T-cell (primary cell): ENCODE results near the gene TFF2. TPM values are rescaled to one million over a fixed set of nuclear protein-coding genes. Genes with fewer than 3 reads are reported as not detected.

ENCODE experiments used
- ATAC-seq, 4 experiments: fragments of 200-7000 bp in 3 of 4; fragments of 150-1000 bp in 1 of 4; cut with Tn5 transposase; replicated peaks in 1 of 4; 1 replicate in 3 of 4; 2 replicates in 1 of 4; pipeline ENCODE4 v1.10.0; 2021; ENCODE audit warnings: moderate library complexity in 3 of 4, mild to moderate bottlenecking in 2 of 4, moderate number of reproducible peaks in 1 of 4
- CTCF ChIA-PET, 2 donors: fragments of 300-600 bp; sonication (Branson Sonifier 250); formaldehyde crosslinking; loops; one replicate each; lab custom pipeline; 2022; ENCODE audit warnings: antibody characterized with exemption in 2 of 2; lab: Charles Lee
- POLR2A ChIA-PET, 2 donors: fragments of 300-600 bp; sonication (Branson Sonifier 250); formaldehyde crosslinking; loops; one replicate each; lab custom pipeline; 2022; ENCODE audit warnings: antibody characterized with exemption in 2 of 2; lab: Charles Lee
- DNase-seq, 35 experiments: peaks; one replicate each; pipeline versions ENCODE4 v3.0.0 to v3.0.0-alpha.2; 2013 to 2023
- H3K27ac ChIP-seq: one replicate; pipeline ENCODE4 v1.5.1; 2013; ENCODE audit warnings: low read length
- H3K27me3 ChIP-seq, 2 experiments: replicated peaks in 1 of 2; 1 replicate in 1 of 2; 2 replicates in 1 of 2; pipeline versions ENCODE4 v1.6.1 to v1.7.0; 2013; ENCODE audit warnings: low read length in 1 of 2, mixed read lengths in 1 of 2; ENCODE audit not compliant: control insufficient read depth in 2 of 2, insufficient read depth in 2 of 2; ENCODE audit errors: extremely low read depth in 1 of 2
- H3K36me3 ChIP-seq, 2 donors: 1 replicate in 1 of 2; 2 replicates in 1 of 2; pipeline versions ENCODE4 v1.6.1 to v1.7.0; 2013; ENCODE audit warnings: low read length in 1 of 2; ENCODE audit not compliant: control insufficient read depth in 2 of 2, insufficient read depth in 1 of 2; ENCODE audit errors: extremely low read depth in 1 of 2
- H3K4me1 ChIP-seq, 2 experiments: 1 replicate in 1 of 2; 2 replicates in 1 of 2; pipeline versions ENCODE4 v1.6.1 to v1.7.0; 2013; ENCODE audit warnings: low read length in 2 of 2, mixed read lengths in 1 of 2; ENCODE audit not compliant: insufficient read depth in 2 of 2, control insufficient read depth in 1 of 2; ENCODE audit errors: extremely low read depth in 1 of 2
- H3K4me3 ChIP-seq, 2 donors: 1 replicate in 1 of 2; 2 replicates in 1 of 2; pipeline versions ENCODE4 v1.5.1 to v1.7.0; 2013; ENCODE audit warnings: mild to moderate bottlenecking in 2 of 2, low read length in 1 of 2, moderate library complexity in 1 of 2; ENCODE audit not compliant: control insufficient read depth in 1 of 2; ENCODE audit errors: extremely low read depth in 1 of 2
- H3K9me3 ChIP-seq: 2 replicates; pipeline ENCODE4 v1.7.0; 2013
- H3K27ac Mint-ChIP-seq, 2 donors: one replicate each; pipeline ENCODE4 v1.8.0; 2020 to 2021; ENCODE audit warnings: mild to moderate bottlenecking in 2 of 2, mixed read lengths in 2 of 2
- H3K27me3 Mint-ChIP-seq, 2 donors: one replicate each; pipeline ENCODE4 v1.8.0; 2021 to 2022; ENCODE audit warnings: mixed read lengths in 2 of 2
- H3K36me3 Mint-ChIP-seq: one replicate; pipeline ENCODE4 v1.8.0; 2021; ENCODE audit warnings: mixed read lengths
- H3K4me1 Mint-ChIP-seq, 3 donors: one replicate each; pipeline ENCODE4 v1.8.0; 2020 to 2022; ENCODE audit warnings: mixed read lengths in 3 of 3, mild to moderate bottlenecking in 1 of 3
- H3K4me3 Mint-ChIP-seq, 3 donors: one replicate each; pipeline ENCODE4 v1.8.0; 2020 to 2022; ENCODE audit warnings: mild to moderate bottlenecking in 3 of 3, mixed read lengths in 3 of 3, moderate library complexity in 3 of 3
- H3K9me3 Mint-ChIP-seq, 3 donors: one replicate each; pipeline ENCODE4 v1.8.0; 2020 to 2022; ENCODE audit warnings: mixed read lengths in 3 of 3
- WGBS: methylation state at CpG from one replicate; pipeline ENCODE4 v1.1.5; 2013; ENCODE audit warnings: missing lambda C conversion rate; ENCODE audit not compliant: insufficient coverage; 5-methylcytosine and 5-hydroxymethylcytosine counted together
- total RNA-seq, 35 experiments: library from RNA in 6 of 35; stranded (reverse) in 6 of 35; fragments of 120-200 nt in 1 of 35; gene quantifications; one replicate each; pipeline versions ENCODE4 v1.2.1 to v1.2.4 and lab custom pipeline; 2013 to 2026

Gene TFF2
- total RNA-seq, 5 donors from 2014 or later (not counting 1 experiment from before 2014, with no cell fraction given) = 0.38 TPM; not detected in 4

DNA sequence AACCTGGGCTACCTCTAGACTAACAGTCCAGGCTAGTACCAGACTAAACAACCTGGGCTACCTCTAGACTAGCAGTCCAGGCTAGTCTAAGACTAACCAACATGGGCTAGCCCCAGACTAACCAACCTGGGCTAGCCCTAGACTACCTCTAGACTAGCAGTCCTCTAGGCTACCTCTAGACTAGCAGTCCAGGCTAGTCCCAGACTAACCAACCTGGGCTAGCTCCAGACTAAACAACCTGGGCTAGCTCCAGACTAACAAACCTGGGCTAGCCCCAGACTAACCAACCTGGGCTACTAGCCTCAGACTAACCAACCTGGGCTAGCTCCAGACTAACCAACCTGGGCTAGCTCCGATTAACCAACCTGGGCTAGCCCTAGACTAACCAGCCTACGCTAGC lies 2.0 kb downstream of the TFF2 start:
- Mint-ChIP-seq H3K27me3 (peaks cover 0 to 4% of the 10 kb centered on the region in 2 donors), H3K36me3 (no peaks in the 10 kb centered on the region), H3K9me3 (no peaks in the 10 kb centered on the region), H3K4me3 (no peak overlapping the region), H3K27ac (no peak overlapping the region), H3K4me1 (no peaks in the 10 kb centered on the region)
- H3K36me3 ChIP-seq = no peaks in the 10 kb centered on the region
- WGBS = 84% methylated on average over 2 of the region's 2 CpGs
- H3K9me3 ChIP-seq = no peaks in the 10 kb centered on the region
- H3K27me3 ChIP-seq = peaks cover 0 to 18% of the 10 kb centered on the region in 2 experiments
- DNase-seq (no peak), ATAC-seq (no peak)
- H3K27ac ChIP-seq = no peak overlapping the region
- ChIA-PET CTCF (interaction anchor here in 1 of 2 donors (0.5 kb wide), 1 partner anchor 1125 kb away, joined by 3 read pairs; no protein-coding TSS in a partner anchor), POLR2A (no interaction called here)
- no peaks in the 10 kb centered on the region for H3K4me1 ChIP-seq
- H3K4me3 ChIP-seq = no peak overlapping the region

DNA sequence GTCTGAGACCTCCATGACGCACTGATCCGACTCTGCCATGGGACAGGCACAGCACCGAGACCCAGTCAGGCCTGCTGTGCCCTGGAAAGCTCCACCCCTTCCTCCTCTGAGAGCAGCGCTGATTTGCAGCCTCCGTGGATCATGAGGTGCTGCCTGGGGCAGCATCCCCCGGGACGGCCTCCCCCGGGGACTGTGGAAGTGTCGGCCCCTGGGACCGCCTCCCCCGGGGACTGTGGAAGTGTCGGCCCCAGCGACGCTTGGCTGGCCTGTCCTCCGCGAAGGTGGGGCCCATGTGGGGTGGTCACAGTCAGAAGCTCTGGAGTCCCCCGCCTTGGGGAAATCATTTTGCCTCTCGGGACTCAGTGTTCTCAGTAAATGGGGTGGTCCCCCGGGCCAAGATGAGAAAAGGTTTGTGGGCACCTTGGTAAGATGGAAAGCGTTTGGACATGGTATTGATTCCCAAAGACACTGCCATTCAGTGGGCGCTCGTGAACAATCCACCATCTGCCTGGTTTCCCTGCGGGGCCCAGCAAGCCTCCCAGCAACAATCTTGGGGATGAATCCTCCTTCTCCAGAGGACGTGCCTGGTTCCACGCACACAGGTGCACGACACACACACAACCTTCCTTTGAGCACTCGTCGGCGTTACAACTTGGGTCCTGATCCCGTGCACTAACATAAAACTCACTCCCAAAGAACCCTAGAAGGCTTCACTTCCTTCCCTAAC lies 3.0 kb downstream of the TFF2 start:
- H3K4me1 ChIP-seq = no peaks in the 10 kb centered on the region
- no peak overlapping the region for H3K4me3 ChIP-seq
- Mint-ChIP-seq H3K4me3 (no peak overlapping the region), H3K4me1 (no peaks in the 10 kb centered on the region), H3K27me3 (no peaks in the 10 kb centered on the region), H3K9me3 (no peaks in the 10 kb centered on the region), H3K36me3 (no peaks in the 10 kb centered on the region), H3K27ac (no peak overlapping the region)
- H3K27ac ChIP-seq = no peak overlapping the region
- WGBS = 93% methylated on average over 23 of the region's 30 CpGs
- POLR2A ChIA-PET = no interaction called here
- CTCF ChIA-PET = no interaction called here
- DNase-seq (no peak), ATAC-seq (no peak)
- no peaks in the 10 kb centered on the region for H3K36me3 ChIP-seq
- H3K9me3 ChIP-seq = no peaks in the 10 kb centered on the region
- peaks cover 0 to 18% of the 10 kb centered on the region in 2 experiments for H3K27me3 ChIP-seq

DNA sequence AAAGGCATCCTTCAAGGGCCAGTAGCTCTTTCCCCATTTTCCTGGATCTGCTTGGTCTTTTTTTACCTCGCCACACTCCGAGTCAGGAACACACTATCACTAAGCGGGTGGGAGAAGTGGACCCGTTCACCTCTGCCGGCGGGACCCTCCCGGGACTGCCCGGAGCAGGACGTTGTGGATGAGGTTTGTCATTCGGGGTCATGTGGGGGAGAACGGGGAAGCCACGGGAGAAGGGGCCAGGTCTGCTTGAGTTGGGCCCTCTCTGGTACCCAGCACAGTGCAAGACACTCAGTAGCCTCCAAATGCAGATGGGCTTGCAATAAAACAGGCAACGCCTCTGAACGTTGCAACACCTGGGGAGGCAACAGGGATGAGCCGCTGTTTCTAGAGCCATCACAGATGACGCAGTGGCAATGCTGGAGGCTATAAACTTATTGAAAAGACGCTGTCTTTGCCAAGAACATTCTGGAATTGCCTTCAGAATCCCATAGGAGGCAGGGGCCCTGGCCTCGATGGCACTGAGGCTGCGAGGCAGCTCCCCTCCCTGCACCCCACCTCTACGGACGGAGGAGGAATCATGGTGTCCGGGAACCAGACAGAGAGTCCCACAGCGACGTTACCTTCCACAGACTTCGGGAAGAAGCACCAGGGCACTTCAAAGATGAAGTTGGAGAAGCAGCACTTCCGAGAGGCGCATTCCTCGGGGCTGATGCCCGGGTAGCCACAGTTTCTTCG lies 3.8 kb downstream of the TFF2 start:
- ChIA-PET CTCF (no interaction called here), POLR2A (no interaction called here)

DNA sequence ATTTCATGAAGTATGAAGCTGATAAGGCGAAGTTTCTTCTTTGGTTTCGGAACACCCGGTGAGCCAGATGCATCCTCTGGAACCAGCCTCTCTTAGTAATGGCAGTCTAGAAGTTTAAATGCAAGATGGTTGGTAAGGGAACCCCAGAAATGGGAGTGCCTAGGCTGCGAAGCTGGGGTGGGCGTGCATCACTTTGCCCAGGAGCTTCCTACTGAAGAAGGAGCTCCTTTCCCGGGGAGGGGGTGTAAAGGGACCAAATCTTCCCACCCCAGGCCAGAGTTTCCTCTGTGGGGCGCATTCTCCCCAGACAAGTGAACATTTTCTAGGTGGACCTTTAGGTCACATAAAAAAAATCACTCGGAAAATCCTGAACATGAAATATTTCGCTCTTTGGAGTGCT lies 4.4 kb downstream of the TFF2 start:
- Mint-ChIP-seq H3K36me3 (no peaks in the 10 kb centered on the region), H3K9me3 (no peaks in the 10 kb centered on the region), H3K4me1 (no peaks in the 10 kb centered on the region), H3K27ac (no peak overlapping the region), H3K27me3 (no peaks in the 10 kb centered on the region), H3K4me3 (no peak overlapping the region)
- Histone ChIP-seq H3K36me3 (no peaks in the 10 kb centered on the region), H3K27me3 (peaks cover 0 to 13% of the 10 kb centered on the region in 2 experiments), H3K4me1 (no peaks in the 10 kb centered on the region), H3K27ac (no peak overlapping the region), H3K4me3 (no peak overlapping the region), H3K9me3 (no peaks in the 10 kb centered on the region)
- ChIA-PET CTCF (no interaction called here), POLR2A (no interaction called here)
- ATAC-seq (no peak), DNase-seq (no peak)
- WGBS = 100% methylated on average over 3 of the region's 9 CpGs

More for the DNA sequence above, 3.8 kb downstream of the TFF2 start:
- no peaks in the 10 kb centered on the region for H3K36me3 Mint-ChIP-seq
- no peak overlapping the region for H3K27ac ChIP-seq
- no peaks in the 10 kb centered on the region for H3K36me3 ChIP-seq
- no peaks in the 10 kb centered on the region for H3K27me3 Mint-ChIP-seq
- WGBS = 92% methylated on average over 25 of the region's 30 CpGs
- no peak overlapping the region for H3K27ac Mint-ChIP-seq
- no peak overlapping the region for H3K4me3 Mint-ChIP-seq
- no peaks in the 10 kb centered on the region for H3K4me1 ChIP-seq
- H3K27me3 ChIP-seq = peaks cover 0 to 13% of the 10 kb centered on the region in 2 experiments
- no peak overlapping the region for H3K4me3 ChIP-seq
- DNase-seq = no peak
- H3K4me1 Mint-ChIP-seq = no peaks in the 10 kb centered on the region
- no peaks in the 10 kb centered on the region for H3K9me3 ChIP-seq
- no peak for ATAC-seq
- H3K9me3 Mint-ChIP-seq = no peaks in the 10 kb centered on the region

DNA sequence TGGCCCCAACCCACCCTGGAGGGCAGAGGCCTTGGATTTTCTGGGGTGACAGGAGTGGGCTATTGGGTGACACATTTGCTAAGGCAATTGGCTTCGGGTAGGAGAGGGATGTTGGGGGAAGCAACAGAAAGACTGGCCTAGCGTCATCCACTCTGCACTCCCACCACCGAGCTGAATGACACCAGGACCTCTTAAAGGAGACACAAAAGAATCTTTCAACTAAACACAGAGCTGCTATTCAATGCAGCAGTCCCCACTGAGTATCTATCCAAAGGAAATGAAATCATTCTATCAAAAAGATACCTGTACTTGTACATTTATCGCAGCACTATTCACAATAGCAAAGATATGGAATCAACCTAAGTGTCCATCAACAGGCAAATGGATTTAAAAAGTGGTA lies 6.2 kb downstream of the TFF2 start:
- DNase-seq (no peak), ATAC-seq (no peak)
- POLR2A ChIA-PET = no interaction called here
- Mint-ChIP-seq H3K27me3 (no peaks in the 10 kb centered on the region), H3K27ac (no peak overlapping the region), H3K4me3 (no peak overlapping the region), H3K36me3 (no peaks in the 10 kb centered on the region), H3K4me1 (no peaks in the 10 kb centered on the region), H3K9me3 (no peaks in the 10 kb centered on the region)
- no CpG with 5 or more reads among the region's 4 CpGs for WGBS
- no peaks in the 10 kb centered on the region for H3K9me3 ChIP-seq
- no peaks in the 10 kb centered on the region for H3K4me1 ChIP-seq
- no peaks in the 10 kb centered on the region for H3K36me3 ChIP-seq
- H3K27ac ChIP-seq = no peak overlapping the region
- H3K27me3 ChIP-seq = peaks cover 0 to 10% of the 10 kb centered on the region in 2 experiments
- H3K4me3 ChIP-seq = no peak overlapping the region
- CTCF ChIA-PET = no interaction called here

DNA sequence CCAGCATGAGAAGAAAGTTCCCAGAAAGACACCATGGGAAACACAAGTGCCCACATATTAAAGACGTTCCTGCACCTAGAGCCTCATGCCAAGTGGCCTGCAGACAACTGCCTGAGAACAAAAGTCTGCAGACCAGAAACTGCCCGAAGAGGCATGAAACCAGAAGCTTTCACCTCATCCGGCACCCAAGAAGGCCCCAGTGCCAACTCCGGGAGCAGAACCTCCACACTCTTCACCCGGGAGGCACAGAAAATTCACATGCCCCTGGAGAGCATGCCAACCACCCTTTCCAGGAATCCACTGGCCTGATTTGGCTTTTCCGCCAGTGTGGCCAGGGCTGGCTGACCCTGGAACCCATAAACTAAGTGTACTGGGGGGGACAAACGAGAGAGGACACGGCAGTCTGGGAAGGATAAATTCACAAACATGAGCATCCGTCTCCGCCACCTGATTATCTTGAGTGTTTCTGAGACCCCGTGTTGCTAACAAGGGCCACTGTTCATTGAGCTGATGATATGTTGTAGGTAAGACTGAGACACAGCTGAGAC lies 6.8 kb downstream of the TFF2 start:
- Mint-ChIP-seq H3K4me3 (no peak overlapping the region), H3K27me3 (no peaks in the 10 kb centered on the region)
- DNase-seq = no peak

More for the DNA sequence above, 6.8 kb downstream of the TFF2 start:
- Mint-ChIP-seq H3K27ac (no peak overlapping the region), H3K36me3 (no peaks in the 10 kb centered on the region), H3K4me1 (no peaks in the 10 kb centered on the region), H3K9me3 (no peaks in the 10 kb centered on the region)
- H3K4me3 ChIP-seq = no peak overlapping the region
- H3K36me3 ChIP-seq = no peaks in the 10 kb centered on the region
- H3K4me1 ChIP-seq = no peaks in the 10 kb centered on the region
- ChIA-PET POLR2A (no interaction called here), CTCF (no interaction called here)
- H3K9me3 ChIP-seq = no peaks in the 10 kb centered on the region
- ATAC-seq = no peak
- H3K27ac ChIP-seq = no peak overlapping the region
- peaks cover 0 to 9% of the 10 kb centered on the region in 2 experiments for H3K27me3 ChIP-seq
- WGBS = 84% methylated on average over 10 of the region's 11 CpGs
